Sigmoid colon (tissue), 4 donors: ENCODE results near the gene PCAT7.

ENCODE experiments used
- POLR2A ChIP-seq, 2 donors: fragments of 450-650 bp; IDR thresholded peaks; one replicate each; pipeline ENCODE4 v1.6.1; 2016; ENCODE audit warnings: antibody characterized with exemption in 2 of 2, mild to moderate bottlenecking in 2 of 2, moderate library complexity in 2 of 2
- POLR2AphosphoS5 ChIP-seq, 4 donors: sonication (generic); formaldehyde crosslinking; IDR thresholded peaks; one replicate each; pipeline ENCODE4 v1.6.1; 2017; ENCODE audit warnings: antibody characterized with exemption in 4 of 4
- TF ChIP-seq, protein P1 (sequence below), 4 experiments: fragments of 450-650 bp in 3 of 4; fragments of 200-600 bp in 1 of 4; IDR thresholded peaks; one replicate each; pipeline ENCODE4 v1.5.1; 2016 to 2019; ENCODE audit warnings: antibody characterized with exemption in 4 of 4, mild to moderate bottlenecking in 3 of 4, moderate library complexity in 2 of 4

DNA sequence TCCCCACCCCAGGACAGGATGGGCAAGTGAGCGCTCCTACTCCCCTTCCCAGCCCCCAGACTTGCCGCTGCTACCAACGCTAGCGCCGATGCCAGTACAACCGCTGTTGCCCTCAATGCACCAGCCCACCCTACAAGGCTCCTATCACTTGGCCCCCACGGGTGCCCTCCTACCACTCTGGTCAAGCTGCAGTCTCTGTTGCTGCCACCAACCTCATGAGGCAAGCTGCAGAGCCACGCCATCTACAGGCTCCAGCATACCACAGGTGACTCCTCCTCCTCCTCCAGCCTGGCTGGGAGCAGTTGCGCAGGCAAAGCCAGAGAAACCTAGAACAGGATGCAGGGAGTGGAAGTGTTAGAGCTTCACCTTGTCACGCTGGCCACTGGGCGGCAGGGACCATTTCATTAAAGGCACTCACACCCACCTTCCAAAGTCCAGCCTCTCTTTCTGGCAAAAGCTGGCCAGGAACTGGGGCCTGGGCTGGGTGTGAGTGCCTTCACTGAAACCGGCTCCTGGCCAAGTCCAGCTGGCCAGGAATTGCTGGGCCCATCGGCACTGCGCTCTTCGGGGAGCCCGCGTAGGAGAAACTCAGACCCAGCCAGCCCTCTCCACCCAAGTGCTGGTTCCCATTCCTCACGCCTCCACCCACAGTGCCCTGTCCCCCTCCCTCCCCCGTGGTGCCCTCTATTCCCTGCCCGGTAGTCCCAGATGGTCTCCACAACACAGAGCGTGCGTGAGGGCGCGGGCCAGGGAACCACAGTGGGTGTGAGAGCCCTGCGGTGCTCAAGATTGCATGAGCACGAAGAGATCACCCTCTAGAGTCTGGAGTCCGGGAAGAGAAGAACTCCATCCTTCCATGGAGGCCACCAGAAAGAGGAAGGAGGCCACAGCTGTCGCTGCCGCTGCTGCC, 1.6 kb upstream of the PCAT7 start:
- TF ChIP-seq, protein P1, sequence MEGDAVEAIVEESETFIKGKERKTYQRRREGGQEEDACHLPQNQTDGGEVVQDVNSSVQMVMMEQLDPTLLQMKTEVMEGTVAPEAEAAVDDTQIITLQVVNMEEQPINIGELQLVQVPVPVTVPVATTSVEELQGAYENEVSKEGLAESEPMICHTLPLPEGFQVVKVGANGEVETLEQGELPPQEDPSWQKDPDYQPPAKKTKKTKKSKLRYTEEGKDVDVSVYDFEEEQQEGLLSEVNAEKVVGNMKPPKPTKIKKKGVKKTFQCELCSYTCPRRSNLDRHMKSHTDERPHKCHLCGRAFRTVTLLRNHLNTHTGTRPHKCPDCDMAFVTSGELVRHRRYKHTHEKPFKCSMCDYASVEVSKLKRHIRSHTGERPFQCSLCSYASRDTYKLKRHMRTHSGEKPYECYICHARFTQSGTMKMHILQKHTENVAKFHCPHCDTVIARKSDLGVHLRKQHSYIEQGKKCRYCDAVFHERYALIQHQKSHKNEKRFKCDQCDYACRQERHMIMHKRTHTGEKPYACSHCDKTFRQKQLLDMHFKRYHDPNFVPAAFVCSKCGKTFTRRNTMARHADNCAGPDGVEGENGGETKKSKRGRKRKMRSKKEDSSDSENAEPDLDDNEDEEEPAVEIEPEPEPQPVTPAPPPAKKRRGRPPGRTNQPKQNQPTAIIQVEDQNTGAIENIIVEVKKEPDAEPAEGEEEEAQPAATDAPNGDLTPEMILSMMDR (IDR thresholded peaks at IDR 0.05): no peak
- no peak for TF ChIP-seq POLR2A (IDR thresholded peaks at IDR 0.05)
- TF ChIP-seq POLR2AphosphoS5 (IDR thresholded peaks at IDR 0.05): no peak
